ENCODE measurements around the gene DSCAML1.

GRCh38 chr11:117462183-117462863 lies 334.7 kb downstream of the DSCAML1 start:
- TF ChIP-seq PAX5 (IDR thresholded peaks at IDR 0.05; ENCODE audit: insufficient read depth, low read length, severe bottlenecking) (no peak), POLR2AphosphoS5 (IDR thresholded peaks at IDR 0.05; ENCODE audit: low read depth, low read length) (no peak), POLR2A (IDR thresholded peaks at IDR 0.05; ENCODE audit: low read depth, low read length) (no peak)

Measured in GM12891 (cell line).